Glomerular visceral epithelial cell (primary cell): ENCODE data around the gene TENM4.

Source experiments
- DNase-seq: peaks from one replicate; pipeline ENCODE4 v3.0.0-alpha.2; 2016; ENCODE audit errors: extremely low spot score

TENM4 gene

GRCh38 chr11:78790784-78791183 is 650.0 kb downstream of the TENM4 start:
- DNase-seq, result no peak

- DNase-seq, result no peak
These were observed 651.5 kb downstream of the TENM4 start for GRCh38 chr11:78789375-78789774.

DNA sequence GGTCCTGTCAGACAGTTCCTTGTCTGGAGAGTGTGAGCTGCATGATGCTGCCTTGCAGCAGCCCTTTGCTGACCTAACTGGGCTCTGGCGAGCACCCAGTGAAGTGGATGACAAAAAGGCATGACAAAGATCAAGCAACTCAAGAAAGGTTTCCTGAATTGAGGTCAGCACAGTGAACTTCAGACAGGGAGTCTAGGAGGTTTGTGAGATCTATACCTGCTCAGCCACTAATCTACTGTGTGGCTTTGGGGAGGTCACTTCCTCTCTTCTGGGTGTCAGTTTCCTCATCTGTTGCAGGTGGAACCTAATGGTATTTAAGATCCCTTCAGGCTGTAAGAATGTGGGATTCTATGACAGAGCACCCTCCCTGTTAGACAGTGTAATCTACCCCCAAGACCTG is 652.3 kb downstream of the TENM4 start:
- no peak for DNase-seq

GRCh38 chr11:78787696-78788095 is 653.1 kb downstream of the TENM4 start:
- DNase-seq, result no peak

DNA sequence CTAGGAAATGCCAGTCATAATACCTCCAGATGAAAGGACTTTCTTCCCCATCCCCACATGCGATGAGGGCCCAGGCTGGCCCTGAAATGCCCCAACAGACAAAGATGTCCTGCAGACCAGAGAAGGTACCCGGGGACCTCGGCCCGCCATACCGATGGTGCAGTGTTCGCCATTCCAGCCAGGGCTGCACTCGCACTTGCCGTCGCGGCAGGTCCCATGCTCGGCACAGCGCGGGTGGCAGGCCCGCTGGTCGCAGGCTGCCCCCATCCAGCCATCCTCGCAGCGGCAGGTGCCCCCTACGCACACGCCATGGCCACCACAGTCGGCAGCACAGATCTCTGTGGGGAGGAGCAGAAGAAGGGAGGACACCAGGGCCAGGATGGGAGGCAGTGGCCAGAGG is 654.1 kb downstream of the TENM4 start:
- DNase-seq, result no peak

- DNase-seq, result no peak
These were observed 654.7 kb downstream of the TENM4 start for GRCh38 chr11:78786086-78786485.

DNA sequence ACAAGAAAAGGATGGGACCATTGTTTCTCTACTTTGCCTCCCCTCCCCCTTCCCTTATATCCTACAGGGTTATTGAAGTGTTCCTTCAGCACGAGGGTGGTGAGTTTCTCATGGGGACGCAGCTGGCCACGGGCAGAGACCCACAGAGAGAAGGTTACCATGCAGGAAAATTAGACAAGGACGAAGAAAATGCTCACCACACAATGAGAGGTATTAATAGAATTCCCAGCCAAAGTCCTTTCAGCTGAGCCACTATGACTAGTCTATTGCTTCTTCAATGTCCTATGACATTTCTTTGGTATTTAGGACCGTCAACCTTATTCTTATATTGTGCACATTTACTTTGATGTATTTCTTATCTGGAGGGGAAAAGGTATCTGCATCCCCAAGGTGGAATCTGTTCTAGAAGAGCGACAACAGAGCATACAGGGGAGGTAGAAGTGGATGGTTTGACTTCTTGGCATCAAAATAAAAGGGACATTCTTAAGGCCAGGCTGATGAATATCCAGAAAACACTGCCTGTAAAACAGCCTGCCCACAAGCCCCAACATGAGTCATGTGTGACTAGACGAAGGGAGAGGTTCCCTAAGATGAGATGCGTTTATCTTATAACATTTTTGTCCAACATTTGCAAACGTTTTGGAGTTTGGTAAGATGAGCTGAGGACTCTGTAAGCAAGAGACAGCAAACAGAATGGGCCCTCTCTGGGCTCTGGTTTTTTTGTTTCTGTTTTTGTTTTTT is 656.3 kb downstream of the TENM4 start:
- peak; percentile 13 for DNase-seq

DNA sequence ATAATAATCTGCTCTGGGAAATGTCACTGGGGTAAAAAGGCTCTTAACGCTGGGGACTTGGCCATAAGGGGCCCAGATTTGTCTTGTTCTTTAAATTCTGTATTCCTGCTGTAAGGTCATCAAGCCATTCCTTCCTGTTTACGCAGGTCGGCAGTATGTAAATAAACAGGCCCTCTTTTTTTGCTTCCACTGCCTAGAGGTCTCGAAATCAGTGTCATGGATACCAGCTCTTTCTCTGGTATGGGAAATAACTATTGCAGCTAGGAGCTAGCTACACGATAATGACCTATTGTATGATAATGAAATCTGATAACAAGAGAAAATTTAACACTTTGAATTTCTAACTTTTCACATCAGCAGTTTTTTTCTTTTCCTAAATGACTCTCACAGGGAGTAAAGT is 657.0 kb downstream of the TENM4 start:
- no peak for DNase-seq

DNA sequence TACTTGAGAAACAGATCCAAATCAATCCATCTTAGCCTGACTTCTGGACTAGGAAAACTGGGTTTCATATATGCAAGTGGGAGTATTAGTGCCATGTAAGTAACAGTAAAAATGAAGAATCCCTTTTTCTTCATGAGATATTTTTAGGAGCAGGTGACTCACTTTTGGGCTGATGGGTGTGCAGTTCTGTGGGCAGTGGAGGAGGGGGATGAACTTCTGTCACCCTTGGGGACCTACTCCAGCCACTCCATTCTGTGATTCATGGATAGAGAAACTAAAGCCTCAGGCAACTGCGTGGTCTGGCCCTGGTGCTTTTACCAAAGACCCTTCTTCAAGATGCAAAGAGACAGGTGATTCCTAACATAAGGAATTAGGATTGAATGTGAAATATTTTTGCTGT is 657.5 kb downstream of the TENM4 start:
- no peak for DNase-seq

DNA sequence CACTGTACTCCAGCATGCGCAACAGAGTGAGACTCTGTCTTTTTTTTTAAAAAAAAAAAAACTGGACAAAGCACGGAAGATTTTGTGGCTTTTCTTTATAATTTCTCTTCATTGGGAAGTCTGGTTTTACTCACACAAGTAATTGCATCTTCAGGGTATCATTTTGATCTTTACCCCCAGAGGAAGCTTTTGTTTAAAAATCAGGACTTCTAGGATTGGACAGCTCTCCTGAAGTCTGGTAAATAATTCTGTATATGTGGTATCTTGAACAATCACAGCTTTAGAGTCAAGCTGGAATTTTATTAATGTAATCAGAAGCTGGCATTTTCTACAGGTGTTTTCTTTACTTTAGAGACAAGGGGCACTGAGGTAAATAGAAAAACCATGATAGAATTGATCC is 658.1 kb downstream of the TENM4 start:
- no peak for DNase-seq

DNA sequence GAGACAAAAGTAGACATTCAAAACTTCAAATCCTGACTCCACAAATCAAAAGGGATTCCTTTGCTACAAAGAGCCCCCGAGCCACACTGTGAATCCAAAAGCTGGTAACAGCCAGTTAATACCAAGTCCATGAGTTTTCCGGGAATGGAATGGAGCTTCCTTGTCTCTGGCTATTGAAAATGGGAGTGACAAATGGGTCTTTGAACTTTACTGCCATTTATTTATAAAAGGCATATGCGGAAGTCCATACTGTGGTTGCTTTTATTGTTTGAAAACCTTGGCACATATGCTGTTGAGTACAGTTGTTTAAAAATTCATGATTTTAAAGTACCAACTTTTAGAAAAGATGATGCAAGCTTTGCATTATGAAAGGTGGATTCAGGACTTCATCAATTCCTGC is 659.9 kb downstream of the TENM4 start:
- DNase-seq, result no peak

- no peak for DNase-seq
These were observed 667.3 kb downstream of the TENM4 start for GRCh38 chr11:78773492-78773891.

DNA sequence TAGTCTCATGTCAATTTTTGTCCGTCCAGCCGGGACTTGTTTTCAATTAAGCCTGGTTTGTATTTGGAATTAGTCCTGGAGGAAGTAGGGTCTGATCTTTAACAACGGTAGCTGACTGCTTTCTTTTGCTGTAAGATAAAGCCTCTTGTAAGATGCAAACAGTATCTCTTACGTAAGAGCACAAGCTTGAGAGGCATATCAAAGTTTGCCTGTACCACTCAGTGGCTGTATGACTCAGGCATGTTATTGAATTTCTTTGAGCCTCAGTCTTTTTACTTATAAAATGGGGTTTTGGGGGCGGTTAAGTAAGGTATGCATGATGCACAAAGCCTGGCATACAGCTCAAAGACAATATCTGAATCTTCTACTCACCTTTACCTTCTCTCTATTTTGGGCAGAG is 667.8 kb downstream of the TENM4 start:
- no peak for DNase-seq

DNA sequence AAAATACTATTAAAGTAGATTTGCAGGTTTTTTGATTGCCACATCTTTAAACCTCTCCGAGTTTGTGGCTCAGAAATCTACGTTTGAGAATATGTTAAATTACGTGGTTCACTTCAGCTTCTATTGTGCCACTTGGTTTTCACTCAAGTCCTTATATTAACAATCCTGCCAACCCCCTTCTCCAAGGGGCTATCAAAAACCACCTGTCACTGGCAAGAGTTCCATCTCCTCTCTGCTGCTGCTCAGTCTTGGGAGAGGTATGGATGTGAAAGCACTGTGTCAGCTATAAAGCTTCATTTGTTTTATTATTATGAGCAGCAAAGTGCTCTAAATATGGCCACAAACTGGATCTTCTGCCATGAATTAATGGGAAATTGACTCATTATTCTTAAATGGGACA is 668.6 kb downstream of the TENM4 start:
- DNase-seq, result no peak

- DNase-seq, result no peak
These were observed 669.9 kb downstream of the TENM4 start for GRCh38 chr11:78770931-78771330.

GRCh38 chr11:78768971-78769370 is 671.9 kb downstream of the TENM4 start:
- DNase-seq, result no peak

DNA sequence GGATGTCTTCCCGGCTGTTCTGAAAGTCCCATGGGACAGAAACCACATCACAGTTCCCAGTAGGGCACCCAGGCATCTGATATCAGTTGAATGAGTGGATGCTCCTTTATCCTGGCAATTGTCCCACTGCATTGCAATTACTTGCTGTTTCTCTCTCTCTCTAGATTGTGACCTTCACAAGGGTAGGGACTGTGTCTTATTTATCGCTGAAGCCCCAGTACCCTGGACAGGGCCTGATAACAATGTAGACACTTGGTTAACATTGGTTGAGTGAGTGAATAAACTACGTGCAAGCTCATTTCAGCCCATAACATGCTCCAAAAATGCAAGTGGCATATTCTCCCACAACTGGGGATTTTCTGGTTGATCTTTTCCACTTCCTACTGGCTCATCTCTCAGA is 672.5 kb downstream of the TENM4 start:
- no peak for DNase-seq

DNA sequence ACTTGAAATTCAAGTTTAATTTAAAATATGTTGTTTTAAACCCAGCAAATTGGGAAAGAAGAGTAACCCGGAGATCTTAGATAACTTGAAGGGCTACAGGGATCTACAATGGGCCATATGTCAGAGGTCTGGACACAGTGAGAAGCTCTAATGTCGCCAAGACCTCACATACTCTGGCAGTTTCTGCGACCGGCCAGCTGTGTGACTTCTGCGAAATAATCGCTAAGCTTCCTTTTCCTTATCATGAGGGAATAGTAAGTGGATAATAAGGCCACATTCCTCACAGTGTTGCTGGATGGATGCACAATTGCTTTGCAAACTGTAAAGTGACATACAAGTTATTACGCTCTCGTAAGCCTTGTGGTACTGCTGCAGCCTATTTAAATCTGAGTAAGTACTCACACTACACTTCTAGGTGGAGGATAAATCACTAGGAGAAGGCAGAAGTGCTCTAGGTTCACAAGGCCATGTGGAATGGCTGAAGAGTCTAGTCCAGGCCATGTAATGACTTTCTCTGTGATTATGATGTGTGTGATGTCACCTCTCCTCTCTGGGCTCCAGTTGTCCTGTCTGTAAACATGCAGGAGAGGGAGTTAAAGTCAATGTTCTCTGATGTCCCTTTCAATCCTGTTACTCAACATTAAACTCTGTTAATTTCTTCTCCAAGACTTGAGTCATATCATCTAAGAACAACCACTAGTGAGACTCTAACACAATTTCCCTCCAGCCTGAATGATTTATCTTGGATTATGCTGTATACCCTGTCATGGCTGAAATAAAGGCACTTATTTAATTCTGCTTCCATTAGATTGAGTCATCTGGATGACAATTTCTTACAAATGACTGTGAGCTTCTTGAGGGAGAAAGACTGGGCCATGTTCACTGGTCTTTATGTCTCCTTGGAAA is 673.5 kb downstream of the TENM4 start:
- DNase-seq, result no peak

DNA sequence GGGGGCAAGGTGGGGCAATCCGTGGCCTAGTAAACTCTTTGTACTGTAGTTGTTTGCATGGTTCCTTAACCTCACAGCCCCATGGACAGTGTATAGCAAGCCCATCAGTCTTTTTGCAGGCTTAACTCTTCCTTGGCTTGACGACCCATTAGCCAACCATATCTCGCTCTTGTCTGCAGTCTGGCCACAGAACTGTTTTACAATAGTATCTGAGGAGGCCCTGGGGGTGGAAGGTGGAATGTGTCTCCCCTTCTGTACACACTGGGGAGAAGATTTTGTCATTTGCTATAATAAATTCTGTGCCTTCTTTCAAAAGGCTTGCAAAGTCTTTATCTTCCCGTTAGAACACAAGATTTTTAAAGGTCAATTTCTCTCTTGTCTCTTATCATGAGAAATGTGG is 675.9 kb downstream of the TENM4 start:
- no peak for DNase-seq

- no peak for DNase-seq
These were observed 677.2 kb downstream of the TENM4 start for GRCh38 chr11:78763664-78764063.

GRCh38 chr11:78762105-78762504 is 678.7 kb downstream of the TENM4 start:
- DNase-seq, result no peak

DNA sequence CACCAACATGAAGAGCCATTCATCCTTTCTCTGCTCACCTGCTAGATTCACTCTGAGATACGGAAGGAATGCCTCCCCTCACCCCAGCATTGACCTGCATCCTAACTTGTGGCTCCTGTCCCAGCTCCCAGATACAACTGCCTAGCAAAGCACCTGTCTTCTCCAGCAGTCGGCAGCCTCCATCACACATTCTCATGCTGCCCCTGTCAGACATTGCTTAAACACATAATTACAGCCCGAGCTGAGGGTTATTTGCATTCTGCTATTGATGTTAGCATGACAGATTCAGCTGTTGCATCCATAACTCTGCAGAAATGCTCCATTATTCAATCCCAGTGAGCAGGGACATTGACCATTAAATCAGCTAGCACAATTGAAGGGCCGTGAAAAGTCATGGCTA is 681.8 kb downstream of the TENM4 start:
- no peak for DNase-seq

- DNase-seq, result no peak
These were observed 687.5 kb downstream of the TENM4 start for GRCh38 chr11:78753297-78753696.
